NCI-H748 treated with DMSO at 0.1 percent for 48 hours (cell line): ENCODE results near the gene PIH1D2.
"Not testable (repeated sequence)": the region's sequence is repeated elsewhere in the genome, so short reads cannot be mapped to it uniquely, and the experiment has no call there.

ENCODE experiments used
- DNase-seq: peaks from one replicate; lab custom pipeline; 2025; lab: John Stamatoyannopoulos, UW

Gene PIH1D2

DNA sequence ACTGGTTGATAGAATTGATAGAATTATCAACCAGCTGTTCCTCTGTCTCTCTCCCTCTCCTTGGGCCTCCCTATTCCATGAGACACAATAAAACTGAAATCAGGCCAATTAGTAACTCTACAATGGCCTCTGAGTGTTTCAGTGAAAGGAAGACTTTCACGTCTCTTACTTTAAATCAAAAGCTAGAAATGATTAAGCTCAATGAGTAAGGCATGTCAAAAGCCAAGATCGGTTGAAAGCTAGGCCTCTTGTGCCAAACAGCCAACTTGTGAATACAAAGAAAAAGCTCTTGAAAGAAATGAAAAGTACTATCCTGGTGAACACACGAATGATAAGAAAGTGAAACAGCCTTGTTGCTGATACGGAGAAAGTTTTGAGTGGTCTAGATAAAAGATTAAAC, 16.6 kb downstream of the PIH1D2 start:
- DNase-seq: no peak

DNA sequence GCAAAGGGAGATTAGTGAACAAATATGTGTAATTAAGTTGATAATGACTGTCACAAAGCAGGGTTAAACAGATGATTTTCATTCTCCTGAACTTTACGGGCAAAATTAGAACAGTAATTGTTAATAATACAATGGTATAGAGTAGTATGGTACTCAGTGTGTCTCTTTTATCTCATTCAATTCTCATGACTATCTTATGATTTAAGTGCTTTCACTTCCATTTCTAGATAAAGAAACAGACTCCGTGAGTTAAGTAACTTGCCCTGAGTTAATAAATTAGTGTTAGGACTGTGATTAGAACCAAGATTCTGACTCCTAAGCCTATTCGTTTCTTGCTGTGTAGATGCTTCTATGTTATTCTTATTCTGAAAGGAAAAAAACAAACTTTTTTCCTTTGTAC, 22.0 kb downstream of the PIH1D2 start:
- no peak for DNase-seq

- no peak for DNase-seq
Observed at GRCh38 chr11:112050721-112051120, 23.1 kb downstream of the PIH1D2 start.

GRCh38 chr11:112049777-112050176, 24.0 kb downstream of the PIH1D2 start:
- no peak for DNase-seq

DNA sequence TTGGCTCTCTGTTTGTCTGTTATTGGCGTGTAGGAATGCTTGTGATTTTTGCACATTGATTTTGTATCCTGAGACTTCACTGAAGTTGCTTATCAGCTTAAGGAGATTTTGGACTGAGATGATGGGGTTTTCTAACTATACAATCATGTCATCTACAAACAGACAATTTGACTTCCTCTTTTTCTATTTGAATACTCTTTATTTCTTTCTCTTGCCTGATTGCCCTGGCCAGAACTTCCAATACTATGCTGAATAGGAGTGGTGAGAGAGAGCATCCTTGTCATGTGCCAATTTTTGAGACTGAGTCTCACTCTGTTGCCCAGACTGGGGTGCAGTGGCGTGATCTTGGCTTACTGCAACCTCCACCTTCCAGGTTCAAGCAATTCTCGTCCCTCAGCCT, 25.6 kb downstream of the PIH1D2 start:
- not testable (repeated sequence) for DNase-seq

DNA sequence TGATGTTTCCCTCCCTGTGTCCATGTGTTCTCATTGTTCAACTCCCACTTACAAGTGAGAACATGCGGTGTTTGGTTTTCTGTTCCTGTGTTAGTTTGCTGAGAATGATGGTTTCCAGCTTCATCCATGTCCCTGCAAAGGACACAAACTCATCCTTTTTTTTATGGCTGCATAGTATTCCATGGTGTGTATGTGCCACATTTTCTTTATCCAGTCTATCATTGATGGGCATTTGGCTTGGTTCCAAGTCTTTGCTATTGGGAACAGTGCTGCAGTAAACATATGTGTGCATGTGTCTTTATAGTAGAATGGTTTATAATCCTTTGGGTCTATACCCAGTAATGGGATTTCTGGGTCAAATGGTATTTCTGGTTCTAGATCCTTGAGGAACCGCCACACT, 27.2 kb downstream of the PIH1D2 start:
- not testable (repeated sequence) for DNase-seq

GRCh38 chr11:112044961-112045360, 28.9 kb downstream of the PIH1D2 start:
- no peak for DNase-seq

DNA sequence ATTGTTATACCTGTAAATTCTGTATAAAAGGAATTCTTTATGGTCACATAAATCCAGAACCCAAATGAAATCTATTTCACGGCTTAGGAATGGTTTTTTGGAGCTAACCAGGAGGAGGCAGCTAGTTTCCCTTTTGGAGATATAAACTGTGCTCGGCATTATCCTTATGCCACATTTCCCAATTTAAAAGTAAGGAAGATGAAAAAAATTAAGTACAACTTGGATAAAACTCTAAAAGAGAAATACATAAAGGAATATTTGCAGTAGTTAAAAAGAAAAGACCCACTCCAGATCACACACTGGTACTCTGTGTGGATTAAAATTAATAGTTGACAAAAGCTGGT, 30.9 kb downstream of the PIH1D2 start:
- DNase-seq: no peak

DNA sequence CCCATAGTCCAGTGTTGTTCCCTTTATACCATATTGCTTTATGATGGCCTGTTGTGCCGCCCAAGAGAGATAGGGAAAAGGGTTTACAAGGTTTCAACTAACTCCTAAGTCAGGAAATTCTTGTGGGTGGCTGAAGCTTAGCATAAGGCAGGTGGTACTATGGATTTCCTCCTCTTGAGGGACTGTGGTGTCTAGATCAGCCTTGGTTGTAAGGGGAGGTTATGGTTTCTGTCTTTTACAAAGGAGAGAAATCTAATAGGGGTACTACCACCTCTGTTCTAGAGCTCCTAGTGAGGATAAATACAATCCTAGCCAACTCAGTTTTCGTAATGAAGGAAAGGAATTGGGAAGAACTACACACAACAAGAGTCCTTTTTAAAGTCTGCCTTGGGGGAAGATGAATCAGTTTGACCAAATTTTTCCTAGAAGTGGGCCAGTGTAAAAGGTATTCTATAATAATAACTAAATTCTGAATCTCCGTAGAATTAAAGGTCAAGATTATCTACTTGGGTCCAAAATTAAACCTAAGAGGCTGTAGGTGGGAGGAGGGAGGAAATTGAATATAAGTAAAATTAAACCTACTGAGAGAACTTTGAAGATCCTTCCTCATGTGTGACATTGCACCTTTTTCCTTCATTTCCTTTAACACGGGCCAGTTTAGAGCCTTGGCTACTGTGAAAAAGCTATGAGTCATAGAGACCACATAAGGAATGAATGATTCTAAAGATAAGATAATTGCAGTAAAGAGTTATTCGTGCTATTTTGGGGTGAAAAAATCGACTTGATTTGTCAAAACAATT, 31.5 kb downstream of the PIH1D2 start:
- DNase-seq: no peak

- DNase-seq: no peak
Observed at GRCh38 chr11:112037527-112037926, 36.3 kb downstream of the PIH1D2 start.

- DNase-seq: no peak
Observed at GRCh38 chr11:112033902-112034301, 39.9 kb downstream of the PIH1D2 start.

- DNase-seq: no peak
Observed at GRCh38 chr11:112029460-112029859, 44.4 kb downstream of the PIH1D2 start.

GRCh38 chr11:112026784-112027410, 46.9 kb downstream of the PIH1D2 start:
- DNase-seq: not testable (repeated sequence)

GRCh38 chr11:112025707-112026106, 48.1 kb downstream of the PIH1D2 start:
- DNase-seq: no peak

DNA sequence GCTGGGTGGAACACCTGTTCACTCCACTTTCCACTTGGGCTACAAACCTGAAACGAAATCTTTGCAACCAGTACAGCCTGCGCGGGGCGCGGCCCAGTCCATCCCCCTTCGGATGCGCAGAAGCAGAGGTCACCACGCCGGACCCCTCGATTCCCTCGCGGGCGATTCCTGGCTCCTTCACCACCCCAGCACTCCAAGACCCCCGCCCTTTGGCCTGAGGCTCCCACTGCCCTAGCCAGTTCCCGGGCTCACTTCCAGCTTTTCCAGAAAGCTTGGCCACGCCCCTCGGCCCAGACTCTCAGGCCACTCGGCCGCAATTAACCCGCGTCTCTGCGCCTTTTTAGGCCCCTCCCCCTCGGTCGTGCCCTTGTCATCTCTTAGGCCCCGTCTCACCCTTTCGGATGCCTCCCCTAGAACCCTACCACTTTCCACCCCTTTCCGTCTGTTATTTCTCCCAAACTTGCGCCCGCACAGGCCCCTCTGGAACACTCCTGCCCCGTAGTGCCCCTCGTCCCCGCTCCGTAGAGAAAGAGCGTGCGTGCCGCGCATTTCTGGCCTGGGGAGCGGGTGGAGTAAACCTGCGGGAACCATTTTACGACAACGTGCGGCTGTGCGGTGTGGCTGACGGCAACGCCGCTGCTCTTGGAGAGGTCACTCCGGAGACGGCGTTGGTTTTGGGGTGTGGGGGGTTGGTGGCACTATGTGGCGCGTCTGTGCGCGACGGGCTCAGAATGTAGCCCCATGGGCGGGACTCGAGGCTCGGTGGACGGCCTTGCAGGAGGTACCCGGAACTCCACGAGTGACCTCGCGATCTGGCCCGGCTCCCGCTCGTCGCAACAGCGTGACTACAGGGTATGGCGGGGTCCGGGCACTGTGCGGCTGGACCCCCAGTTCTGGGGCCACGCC, 48.8 kb downstream of the PIH1D2 start, which contains the start of gene DLAT:
Gene DLAT (plus strand): TSS at position 636 of the 906 bp plus-strand sequence. CDS start 65 bp downstream, at position 701.
- DNase-seq: peak; percentile 24

GRCh38 chr11:112024178-112024772, 49.5 kb downstream of the PIH1D2 start:
- no peak for DNase-seq

- no peak for DNase-seq
Observed at GRCh38 chr11:112023104-112023503, 50.7 kb downstream of the PIH1D2 start.

DNA sequence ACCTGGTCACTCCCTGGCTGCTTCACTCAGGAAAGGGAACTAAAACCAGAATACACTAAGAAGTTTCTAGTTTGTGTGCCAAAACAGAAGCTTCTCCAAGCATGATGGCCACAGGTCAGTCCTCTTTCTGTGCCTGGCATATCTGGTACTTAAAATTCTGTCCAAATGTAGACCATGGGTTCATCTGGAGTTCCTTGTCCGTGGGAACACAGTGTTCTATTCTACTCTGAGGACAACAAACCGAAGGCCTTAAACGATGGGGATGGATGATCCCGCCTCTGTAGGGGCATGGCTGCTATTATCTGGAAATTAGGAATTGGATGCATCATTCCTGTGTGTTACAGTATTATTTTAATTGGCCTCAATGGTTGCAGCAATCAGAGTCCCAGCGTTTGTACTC, 54.8 kb downstream of the PIH1D2 start:
- DNase-seq: no peak
